Activated CD4-positive, alpha-beta memory T cell treated with anti-CD3 and anti-CD28 coated beads, Interleukin-2, amount 10 ng/mL, durations not matched to agents 7 days and 5 days (primary cell): ENCODE measurements around the gene PLEKHG4B. TPM values are rescaled to one million over a fixed set of nuclear protein-coding genes. Genes with fewer than 3 reads are reported as not detected.
"Not testable (repeated sequence)": the region's sequence is repeated elsewhere in the genome, so short reads cannot be mapped to it uniquely, and the experiment has no call there.

Experiments
- CTCF ChIA-PET: fragments of 350-600 bp; sonication (Branson Sonifier 250); formaldehyde crosslinking; loops from one replicate; lab custom pipeline; 2021; ENCODE audit warnings: antibody characterized with exemption, inconsistent platforms; lab: Charles Lee
- POLR2A ChIA-PET: fragments of 350-600 bp; sonication (Branson Sonifier 250); formaldehyde crosslinking; loops from one replicate; lab custom pipeline; 2021; ENCODE audit warnings: antibody characterized with exemption; lab: Charles Lee
- DNase-seq: peaks from one replicate; pipeline ENCODE4 v3.0.0-alpha.2; 2020
- H3K27ac Mint-ChIP-seq: one replicate; pipeline ENCODE4 v1.8.0; 2021; ENCODE audit warnings: mild to moderate bottlenecking, mixed read lengths
- H3K27me3 Mint-ChIP-seq: one replicate; pipeline ENCODE4 v1.8.0; 2021; ENCODE audit warnings: mixed read lengths
- H3K36me3 Mint-ChIP-seq: one replicate; pipeline ENCODE4 v1.8.0; 2021; ENCODE audit warnings: low read depth, mixed read lengths
- H3K4me1 Mint-ChIP-seq: one replicate; pipeline ENCODE4 v1.8.0; 2021; ENCODE audit warnings: mixed read lengths
- H3K4me3 Mint-ChIP-seq: one replicate; pipeline ENCODE4 v1.8.0; 2021; ENCODE audit warnings: mild to moderate bottlenecking, mixed read lengths
- H3K9me3 Mint-ChIP-seq: one replicate; pipeline ENCODE4 v1.8.0; 2021; ENCODE audit warnings: mixed read lengths
- total RNA-seq, 2 experiments: library from RNA; stranded (reverse); gene quantifications; one replicate each; pipeline ENCODE4 v1.2.3, GENCODE V29; 2021

Gene PLEKHG4B
- total RNA-seq, 2 experiments from 2014 or later: not detected

- Mint-ChIP-seq H3K9me3 (no peaks in the 10 kb centered on the region), H3K4me1 (no peaks in the 10 kb centered on the region), H3K27me3 (peaks cover 43% of the 10 kb centered on the region), H3K27ac (no peak overlapping the region), H3K4me3 (no peak overlapping the region), H3K36me3 (peaks cover 3% of the 10 kb centered on the region)
- ChIA-PET POLR2A (no interaction called here), CTCF (no interaction called here)
- DNase-seq: no peak
Observed at GRCh38 chr5:95241-95980, 3.4 kb downstream of the PLEKHG4B start.

- no peak for DNase-seq
- ChIA-PET POLR2A (no interaction called here), CTCF (no interaction called here)
- no peaks in the 10 kb centered on the region for H3K4me1 Mint-ChIP-seq
- no peak overlapping the region for H3K27ac Mint-ChIP-seq
- H3K4me3 Mint-ChIP-seq: no peak overlapping the region
- H3K9me3 Mint-ChIP-seq: no peaks in the 10 kb centered on the region
- H3K27me3 Mint-ChIP-seq: peaks cover 29% of the 10 kb centered on the region
- no peaks in the 10 kb centered on the region for H3K36me3 Mint-ChIP-seq
Observed at GRCh38 chr5:96976-97660, 5.2 kb downstream of the PLEKHG4B start.

GRCh38 chr5:99815-100214, 7.8 kb downstream of the PLEKHG4B start:
- no peak overlapping the region for H3K4me3 Mint-ChIP-seq

DNA sequence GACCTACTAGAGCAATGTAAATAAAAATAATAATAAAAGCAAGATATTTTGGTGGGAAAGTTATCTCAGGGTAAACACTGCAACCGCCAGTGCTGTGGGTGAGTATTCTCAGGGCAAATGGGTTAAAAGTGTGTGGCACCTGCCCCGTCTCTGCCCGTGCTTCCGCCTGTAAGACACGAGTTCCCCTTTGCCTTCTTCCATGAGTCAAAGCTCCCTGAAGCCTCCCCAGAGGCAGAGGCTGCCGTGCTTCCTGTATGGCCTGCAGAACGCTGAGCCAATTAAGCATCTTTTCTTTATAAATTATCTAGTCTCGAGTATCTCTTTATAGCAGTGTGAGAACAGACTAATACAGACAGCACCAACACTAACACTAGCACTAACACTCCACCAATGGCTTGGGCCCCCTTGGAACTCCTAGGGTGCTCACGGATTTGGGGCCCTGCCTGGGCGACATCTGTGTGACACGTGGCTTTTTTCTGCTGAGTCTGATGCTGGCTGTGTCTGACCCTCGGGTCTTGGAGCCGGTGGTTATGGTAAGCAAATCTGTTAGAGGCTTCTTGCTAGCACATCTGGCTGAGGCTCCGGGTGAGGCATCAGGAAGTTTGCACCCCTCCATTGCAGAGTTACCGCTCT, 10.6 kb downstream of the PLEKHG4B start:
- Mint-ChIP-seq H3K36me3 (no peaks in the 10 kb centered on the region), H3K4me1 (no peaks in the 10 kb centered on the region), H3K4me3 (no peak overlapping the region), H3K9me3 (no peaks in the 10 kb centered on the region), H3K27me3 (peaks cover 10% of the 10 kb centered on the region), H3K27ac (no peak overlapping the region)
- ChIA-PET POLR2A (no interaction called here), CTCF (no interaction called here)
- no peak for DNase-seq

More at GRCh38 chr5:99815-100214, 7.8 kb downstream of the PLEKHG4B start:
- H3K27me3 Mint-ChIP-seq: peaks cover 20% of the 10 kb centered on the region
- H3K4me1 Mint-ChIP-seq: no peaks in the 10 kb centered on the region
- H3K36me3 Mint-ChIP-seq: no peaks in the 10 kb centered on the region
- CTCF ChIA-PET: no interaction called here
- no peaks in the 10 kb centered on the region for H3K9me3 Mint-ChIP-seq
- no peak overlapping the region for H3K27ac Mint-ChIP-seq
- POLR2A ChIA-PET: no interaction called here
- no peak for DNase-seq

- H3K4me3 Mint-ChIP-seq, CTCF ChIA-PET, H3K4me1 Mint-ChIP-seq, H3K27ac Mint-ChIP-seq, H3K9me3 Mint-ChIP-seq, POLR2A ChIA-PET, DNase-seq, H3K36me3 Mint-ChIP-seq, H3K27me3 Mint-ChIP-seq: not testable (repeated sequence)
Observed at GRCh38 chr5:104106-104505, 12.1 kb downstream of the PLEKHG4B start.

DNA sequence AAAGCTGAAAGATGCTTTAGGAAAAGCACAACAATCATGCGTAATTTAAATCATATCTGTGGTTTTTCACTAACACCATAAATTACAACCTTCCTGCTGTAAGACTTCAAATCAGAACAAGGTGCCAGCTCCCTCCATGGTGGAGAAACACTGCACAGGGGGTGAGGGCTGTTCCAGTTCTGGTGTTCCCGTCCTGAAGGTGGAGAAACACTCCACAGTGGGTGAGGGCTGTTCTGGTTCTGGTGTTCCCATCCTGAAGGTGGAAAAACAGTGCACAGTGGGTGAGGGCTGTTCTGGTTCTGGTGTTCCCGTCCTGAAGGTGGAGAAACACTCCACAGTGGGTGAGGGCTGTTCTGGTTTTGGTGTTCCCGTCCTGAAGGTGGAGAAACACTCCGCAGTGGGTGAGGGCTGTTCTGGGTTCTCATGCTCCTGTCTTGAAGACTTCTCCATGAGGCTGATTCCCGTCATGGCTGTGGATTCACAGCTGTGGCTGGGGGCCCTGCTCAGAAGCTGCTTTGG, 12.9 kb downstream of the PLEKHG4B start:
- CTCF ChIA-PET: no interaction called here
- no peaks in the 10 kb centered on the region for H3K36me3 Mint-ChIP-seq
- peaks cover 7% of the 10 kb centered on the region for H3K27me3 Mint-ChIP-seq
- H3K4me1 Mint-ChIP-seq: no peaks in the 10 kb centered on the region
- POLR2A ChIA-PET: no interaction called here
- no peak overlapping the region for H3K27ac Mint-ChIP-seq
- H3K9me3 Mint-ChIP-seq: no peaks in the 10 kb centered on the region
- H3K4me3 Mint-ChIP-seq: no peak overlapping the region
- no peak for DNase-seq

GRCh38 chr5:105504-106070, 13.6 kb downstream of the PLEKHG4B start:
- POLR2A ChIA-PET: no interaction called here
- Mint-ChIP-seq H3K27me3 (peaks cover 6% of the 10 kb centered on the region), H3K4me1 (no peaks in the 10 kb centered on the region), H3K4me3 (no peak overlapping the region), H3K36me3 (no peaks in the 10 kb centered on the region), H3K27ac (no peak overlapping the region), H3K9me3 (peaks cover 3% of the 10 kb centered on the region)
- DNase-seq: no peak
- CTCF ChIA-PET: no interaction called here

- Mint-ChIP-seq H3K9me3 (peaks cover 3% of the 10 kb centered on the region), H3K27ac (no peak overlapping the region), H3K36me3 (no peaks in the 10 kb centered on the region), H3K4me3 (no peak overlapping the region), H3K4me1 (no peaks in the 10 kb centered on the region), H3K27me3 (peaks cover 6% of the 10 kb centered on the region)
- POLR2A ChIA-PET: no interaction called here
- DNase-seq: no peak
- CTCF ChIA-PET: no interaction called here
Observed at GRCh38 chr5:106587-106986, 14.6 kb downstream of the PLEKHG4B start.

DNA sequence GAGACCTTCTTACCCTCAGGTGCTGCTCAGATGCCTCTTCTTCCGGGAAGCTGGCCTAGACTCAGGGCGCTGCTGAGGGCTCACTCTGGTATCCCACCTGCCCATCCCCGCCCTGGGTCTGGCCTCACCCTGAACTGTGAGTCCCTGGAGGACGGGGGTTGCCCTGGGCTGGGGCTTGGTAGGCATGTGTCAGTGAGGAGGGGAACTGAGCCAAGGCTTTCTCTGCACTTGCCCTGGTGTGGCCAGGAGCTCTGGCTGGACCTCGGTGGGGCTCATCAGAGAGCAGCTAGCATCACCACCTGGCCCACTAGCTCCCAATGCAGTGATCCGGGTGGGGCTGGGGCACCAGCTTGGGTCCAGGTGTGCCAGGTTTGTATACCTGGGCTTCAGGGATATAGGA, 15.6 kb downstream of the PLEKHG4B start:
- peaks cover 6% of the 10 kb centered on the region for H3K27me3 Mint-ChIP-seq
- H3K9me3 Mint-ChIP-seq: peaks cover 3% of the 10 kb centered on the region
- no peak overlapping the region for H3K4me3 Mint-ChIP-seq
- no peaks in the 10 kb centered on the region for H3K36me3 Mint-ChIP-seq
- DNase-seq: no peak
- ChIA-PET POLR2A (no interaction called here), CTCF (no interaction called here)
- no peak overlapping the region for H3K27ac Mint-ChIP-seq
- no peaks in the 10 kb centered on the region for H3K4me1 Mint-ChIP-seq

- peaks cover 3% of the 10 kb centered on the region for H3K9me3 Mint-ChIP-seq
- H3K27ac Mint-ChIP-seq: no peak overlapping the region
- peaks cover 2% of the 10 kb centered on the region for H3K27me3 Mint-ChIP-seq
- POLR2A ChIA-PET: no interaction called here
- CTCF ChIA-PET: no interaction called here
- DNase-seq: no peak
- H3K4me1 Mint-ChIP-seq: no peaks in the 10 kb centered on the region
- no peak overlapping the region for H3K4me3 Mint-ChIP-seq
- no peaks in the 10 kb centered on the region for H3K36me3 Mint-ChIP-seq
Observed at GRCh38 chr5:109826-110225, 17.9 kb downstream of the PLEKHG4B start.

DNA sequence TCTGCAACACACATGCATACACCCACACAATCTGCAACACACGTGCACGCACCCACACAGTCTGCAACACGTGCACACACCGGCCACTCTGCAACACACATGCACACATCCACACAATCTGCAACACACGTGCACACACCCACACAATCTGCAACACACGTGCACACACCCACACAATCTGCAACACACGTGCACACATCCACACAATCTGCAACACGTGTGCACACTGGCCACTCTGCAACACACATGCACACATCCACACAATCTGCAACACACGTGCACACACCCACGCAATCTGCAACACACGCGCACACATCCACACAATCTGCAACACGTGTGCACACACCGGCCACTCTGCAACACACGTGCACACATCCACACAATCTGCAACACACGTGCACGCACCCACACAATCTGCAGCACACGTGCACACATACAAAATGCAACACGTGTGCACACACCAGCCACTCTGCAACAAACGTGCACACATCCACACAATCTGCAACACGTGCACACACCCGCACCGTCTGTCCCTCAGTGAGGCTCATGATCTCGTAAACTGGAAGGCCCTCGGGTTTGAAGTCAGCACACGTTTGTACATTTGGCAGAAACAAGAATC, 18.4 kb downstream of the PLEKHG4B start:
- peaks cover 3% of the 10 kb centered on the region for H3K9me3 Mint-ChIP-seq
- H3K36me3 Mint-ChIP-seq: no peaks in the 10 kb centered on the region
- no peak for DNase-seq
- no peak overlapping the region for H3K27ac Mint-ChIP-seq
- H3K4me1 Mint-ChIP-seq: no peaks in the 10 kb centered on the region
- ChIA-PET CTCF (no interaction called here), POLR2A (no interaction called here)
- H3K27me3 Mint-ChIP-seq: no peaks in the 10 kb centered on the region
- H3K4me3 Mint-ChIP-seq: no peak overlapping the region

DNA sequence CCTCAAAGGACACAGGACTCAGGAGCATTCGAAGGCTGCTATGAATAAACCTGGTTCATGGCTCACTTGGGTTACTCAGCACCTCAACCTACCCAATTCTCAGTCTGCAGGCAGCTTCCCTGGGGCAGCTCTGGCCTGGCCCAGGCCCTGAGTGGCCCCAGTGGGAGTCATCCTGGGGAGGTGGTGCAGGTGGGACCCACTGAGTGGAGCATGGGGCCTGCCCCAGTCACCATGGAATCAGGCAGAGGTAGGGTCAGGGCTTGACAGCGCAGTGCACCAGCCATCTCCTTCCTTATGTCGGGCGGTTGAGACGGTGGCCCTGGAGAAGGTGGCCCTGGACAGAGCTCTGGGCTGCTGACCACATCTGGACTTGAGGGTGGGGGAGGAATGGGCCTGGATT, 19.2 kb downstream of the PLEKHG4B start:
- no peak overlapping the region for H3K27ac Mint-ChIP-seq
- H3K4me1 Mint-ChIP-seq: no peaks in the 10 kb centered on the region
- DNase-seq: no peak
- peaks cover 3% of the 10 kb centered on the region for H3K9me3 Mint-ChIP-seq
- no peaks in the 10 kb centered on the region for H3K27me3 Mint-ChIP-seq
- CTCF ChIA-PET: no interaction called here
- H3K36me3 Mint-ChIP-seq: no peaks in the 10 kb centered on the region
- POLR2A ChIA-PET: no interaction called here
- H3K4me3 Mint-ChIP-seq: no peak overlapping the region
